A673 (cell line): ENCODE measurements around the gene ACTMAP. TPM values are rescaled to one million over a fixed set of nuclear protein-coding genes. Genes with fewer than 3 reads are reported as not detected.

Experiments used
- BruUV-seq: library from RNA; stranded (reverse); fragments of 400-500 nt; replicated peaks from 2 replicates; lab custom pipeline; 2021; lab: Mats Ljungman, UMichigan
- CTCF ChIA-PET: fragments of 300-600 bp; sonication (Branson Sonifier 250); formaldehyde crosslinking; loops from one replicate; lab custom pipeline; 2022; ENCODE audit warnings: antibody characterized with exemption; lab: Charles Lee
- POLR2A ChIA-PET: fragments of 300-600 bp; sonication (Branson Sonifier 250); formaldehyde crosslinking; loops from one replicate; lab custom pipeline; 2022; ENCODE audit warnings: antibody characterized with exemption; ENCODE audit not compliant: low non-redundant PET; lab: Charles Lee
- DNase-seq: peaks from one replicate; pipeline ENCODE4 v3.0.0-alpha.2; 2015; ENCODE audit warnings: low spot score
- H3K27ac ChIP-seq: fragments of 200-600 bp; sonication (generic); 2 replicates; pipeline ENCODE4 v1.5.1; 2016; ENCODE audit warnings: mixed run types, low read depth, mild to moderate bottlenecking, mixed read lengths, antibody characterized with exemption, low read length; ENCODE audit not compliant: poor library complexity, severe bottlenecking
- H3K27me3 ChIP-seq: fragments of 200-600 bp; sonication (generic); replicated peaks from 2 replicates; pipeline ENCODE4 v1.6.1; 2017; ENCODE audit warnings: mixed run types, low read depth, mild to moderate bottlenecking, mixed read lengths, antibody characterized with exemption, low read length; ENCODE audit not compliant: insufficient read depth, poor library complexity
- H3K36me3 ChIP-seq: fragments of 200-600 bp; sonication (generic); 2 replicates; pipeline ENCODE4 v1.6.1; 2016; ENCODE audit warnings: mixed run types, mild to moderate bottlenecking, mixed read lengths, antibody characterized with exemption, low read length; ENCODE audit not compliant: insufficient read depth, poor library complexity, severe bottlenecking
- H3K4me1 ChIP-seq: fragments of 200-600 bp; sonication (generic); 2 replicates; pipeline ENCODE4 v1.6.1; 2017; ENCODE audit warnings: mixed run types, mild to moderate bottlenecking, mixed read lengths, antibody characterized with exemption, low read length; ENCODE audit not compliant: insufficient read depth, poor library complexity, severe bottlenecking
- H3K4me3 ChIP-seq: fragments of 200-600 bp; sonication (generic); 2 replicates; pipeline ENCODE4 v1.5.1; 2016; ENCODE audit warnings: low read depth, mixed run types, mild to moderate bottlenecking, mixed read lengths, low read length; ENCODE audit not compliant: poor library complexity, severe bottlenecking
- H3K9me3 ChIP-seq: fragments of 200-600 bp; sonication (generic); 2 replicates; pipeline ENCODE4 v1.6.1; 2016; ENCODE audit warnings: mixed run types, low read depth, mild to moderate bottlenecking, mixed read lengths, antibody characterized with exemption, low read length; ENCODE audit not compliant: poor library complexity, severe bottlenecking
- CTCF ChIP-seq: fragments of 300-800, 200-600 bp; sonication (generic); conservative IDR thresholded peaks from 2 replicates; pipeline ENCODE4 v1.5.1; 2017; ENCODE audit warnings: low read depth, mild to moderate bottlenecking, antibody characterized with exemption, low read length, moderate library complexity, mixed read lengths
- EZH2 ChIP-seq: fragments of 200-600 bp; sonication (generic); IDR thresholded peaks from 2 replicates; pipeline ENCODE4 v1.6.1; 2017; ENCODE audit warnings: borderline replicate concordance, low read depth, mild to moderate bottlenecking, mixed read lengths, antibody characterized with exemption, low read length; ENCODE audit not compliant: poor library complexity, severe bottlenecking
- intact Hi-C: fragments of 100-400 bp; cut with micrococcal nuclease; formaldehyde crosslinking; loops from one replicate; pipeline ENCODE4 v1.10.0; 2022; ENCODE audit not compliant: unreplicated experiment
- total RNA-seq: library from RNA; stranded (reverse); gene quantifications from 2 replicates; pipeline ENCODE4 v1.2.3, GENCODE V29; 2021

ACTMAP gene
- total RNA-seq, 1 experiment from 2014 or later = 17.1 TPM

GRCh38 chr19:40745402-40745780, 4.9 kb downstream of the ACTMAP start:
- CTCF ChIA-PET = no interaction called here
- intact Hi-C loops = no loop called here
- Histone ChIP-seq H3K4me3 (no peak overlapping the region), H3K4me1 (peaks cover 8% of the 10 kb centered on the region), H3K27ac (peak overlapping the region; percentile 61), H3K9me3 (no peaks in the 10 kb centered on the region), H3K27me3 (no peaks in the 10 kb centered on the region), H3K36me3 (no peaks in the 10 kb centered on the region)
- POLR2A ChIA-PET = no interaction called here
- TF ChIP-seq EZH2 (no peak), CTCF (no peak)
- no peak for DNase-seq
- no TSS peak for BruUV-seq

- ChIA-PET CTCF (no interaction called here), POLR2A (interaction anchor here (0.6 kb wide), 1 partner anchor 150 kb away, joined by 3 read pairs; no protein-coding TSS in a partner anchor)
- Histone ChIP-seq H3K27ac (peak overlapping the region; percentile 61), H3K4me3 (no peak overlapping the region), H3K9me3 (no peaks in the 10 kb centered on the region), H3K27me3 (no peaks in the 10 kb centered on the region), H3K4me1 (peaks cover 5% of the 10 kb centered on the region), H3K36me3 (no peaks in the 10 kb centered on the region)
- no TSS peak for BruUV-seq
- intact Hi-C loops = no loop called here
- 0 out of 2 replicates have a peak, but pooled peaks have one; percentile 23 for TF ChIP-seq CTCF
- TF ChIP-seq EZH2 = no peak
- DNase-seq = no peak
These were observed 5.5 kb downstream of the ACTMAP start for GRCh38 chr19:40744554-40745401.

GRCh38 chr19:40743926-40744325, 6.4 kb downstream of the ACTMAP start:
- no peaks in the 10 kb centered on the region for H3K36me3 ChIP-seq
- BruUV-seq = no TSS peak
- DNase-seq = no peak
- CTCF ChIA-PET = no interaction called here
- no peaks in the 10 kb centered on the region for H3K27me3 ChIP-seq
- intact Hi-C loops = no loop called here
- H3K9me3 ChIP-seq = no peaks in the 10 kb centered on the region
- no peak overlapping the region for H3K4me3 ChIP-seq
- no peaks in the 10 kb centered on the region for H3K4me1 ChIP-seq
- POLR2A ChIA-PET = no interaction called here
- H3K27ac ChIP-seq = no peak overlapping the region
- TF ChIP-seq EZH2 (no peak), CTCF (no peak)
